Measurements from ENCODE around the gene PHF2. TPM values are rescaled to one million over a fixed set of nuclear protein-coding genes. Genes with fewer than 3 reads are reported as not detected.

Gene PHF2
- total and polyA plus RNA-seq, 2 of the 4 experiments (the other 2 are of a cell fraction): 5.9 to 9.5 TPM

- no peak overlapping the region for H3K4me3 ChIP-seq (ENCODE audit: insufficient read depth, low read depth, low read length)
- peak overlapping the region; percentile 15 for H2AFZ ChIP-seq (replicated peaks; ENCODE audit: low read length, poor library complexity)
- no peaks in the 10 kb centered on the region for H3K79me1 ChIP-seq (ENCODE audit: low read depth in 1 of 2, low read length in 2 of 2)
- H4K5ac ChIP-seq (ENCODE audit: low read depth, low read length): no peak overlapping the region
- no peak overlapping the region for H3K23ac ChIP-seq (ENCODE audit: low read depth, low read length)
- H3K9me3 ChIP-seq (ENCODE audit: control insufficient read depth, insufficient read depth, low read length): no peaks in the 10 kb centered on the region
- WGBS, 2 experiments (ENCODE audit: extremely low coverage in 2 of 2, insufficient read length in 1 of 2): 50% methylated on average over 1 of the region's 6 CpGs; no CpG with 5 or more reads in 1 of the 2 experiments
- dilution Hi-C loops (cut with HindIII; ENCODE audit: low sequenced_read_pairs, unreplicated experiment): no loop called here
- in situ Hi-C loops (cut with MboI; ENCODE audit: low sequenced_read_pairs): no loop called here
- no peak overlapping the region for H2BK5ac ChIP-seq (ENCODE audit: low read depth, low read length, poor library complexity, severe bottlenecking)
- TF ChIP-seq RAD21 (IDR thresholded peaks at IDR 0.05; ENCODE audit: low read length) (no peak), USF2 (IDR thresholded peaks at IDR 0.05; ENCODE audit: low read depth, low read length) (no peak), SMC3 (IDR thresholded peaks at IDR 0.05; ENCODE audit: low read depth, low read length) (no peak), MAFK (IDR thresholded peaks at IDR 0.05; ENCODE audit: low read depth, low read length) (no peak), POLR2A (IDR thresholded peaks at IDR 0.05; ENCODE audit: low read depth, low read length) (no peak)
- H2BK15ac ChIP-seq (ENCODE audit: low read depth, low read length): no peak overlapping the region
- H3K27me3 ChIP-seq (ENCODE audit: control insufficient read depth, insufficient read depth, low read length): no peaks in the 10 kb centered on the region
- H3K36me3 ChIP-seq (ENCODE audit: control insufficient read depth, insufficient read depth, low read length): no peaks in the 10 kb centered on the region
- no peaks in the 10 kb centered on the region for H3K9me1 ChIP-seq (ENCODE audit: insufficient read depth, low read length)
- H3K56ac ChIP-seq (ENCODE audit: extremely low read depth, insufficient read depth, low read length): no peak overlapping the region
- no peak for ATAC-seq (ENCODE audit: low read depth)
- H3K9ac ChIP-seq (ENCODE audit: low read depth, low read length): no peak overlapping the region
- H3K27ac ChIP-seq (ENCODE audit: insufficient read depth, low read length): no peak overlapping the region
- DNase-seq: no peak
- H3K14ac ChIP-seq (replicated peaks; ENCODE audit: low read depth, low read length): no peak overlapping the region
- no peak overlapping the region for H4K91ac ChIP-seq (ENCODE audit: insufficient read depth, low read depth, low read length)
- no peak overlapping the region for H4K8ac ChIP-seq (ENCODE audit: low read depth in 2 of 2, low read length in 2 of 2)
- no peak overlapping the region for H2AK5ac ChIP-seq (ENCODE audit: low read depth, low read length)
- H3K4me2 ChIP-seq (ENCODE audit: low read depth, low read length): no peak overlapping the region
- ChIA-PET CTCF (no interaction called here), POLR2A (ENCODE audit: unreplicated experiment) (no interaction called here)
- no peaks in the 10 kb centered on the region for H4K20me1 ChIP-seq (ENCODE audit: insufficient read depth, low read length)
- no peak overlapping the region for H3K18ac ChIP-seq (ENCODE audit: low read depth, low read length)
- intact Hi-C loops (cut with micrococcal nuclease): no loop called here
- H2BK120ac ChIP-seq (ENCODE audit: low read depth, low read length): no peak overlapping the region
- peak overlapping the region; percentile 42 for H2AK9ac ChIP-seq (replicated peaks; ENCODE audit: low read depth, low read length, poor library complexity)
- H2BK20ac ChIP-seq (ENCODE audit: low read depth, low read length): no peak overlapping the region
- no TSS peak for BruUV-seq (replicated peaks)
- H3K4me1 ChIP-seq (ENCODE audit: control insufficient read depth, insufficient read depth, low read length): no peaks in the 10 kb centered on the region
- no peak overlapping the region for H3K4ac ChIP-seq (ENCODE audit: low read depth, low read length)
Measured at GRCh38 chr9:93710370-93710723, 134.0 kb downstream of the PHF2 start.
